ENCODE results near the gene ITGAD.

GRCh38 chr16:31453255-31454204 is 60.4 kb downstream of the ITGAD start:
- TF ChIP-seq EZH2 (IDR thresholded peaks at IDR 0.05; ENCODE audit: borderline replicate concordance, low read depth, low read length, severe bottlenecking) = no peak
- TF ChIP-seq CTCF (IDR thresholded peaks at IDR 0.05; ENCODE audit: extremely low read depth in 1 of 2, insufficient read depth in 1 of 2, low read depth in 1 of 2, low read length in 2 of 2) = no peak
- no peak for TF ChIP-seq POLR2AphosphoS5 (IDR thresholded peaks at IDR 0.05; ENCODE audit: insufficient read depth, low read depth, low read length)

Data from endothelial cell of umbilical vein (primary cell).